ENCODE data around the gene DPM2.

DPM2 gene

GRCh38 chr9:127974001-127974768 is 36.5 kb upstream of the DPM2 start:
- peak overlapping the region; percentile 95 for H3K4me3 ChIP-seq (ENCODE audit: low read length)
- no peaks in the 10 kb centered on the region for H3K9me2 ChIP-seq (replicated peaks; ENCODE audit: control insufficient read depth, low read length)
- peaks cover 69% of the 10 kb centered on the region for H4K20me1 ChIP-seq (ENCODE audit: control insufficient read depth, insufficient read depth, low read depth, low read length)
- no peak for TF ChIP-seq CTCF (IDR thresholded peaks at IDR 0.05; ENCODE audit: low read depth, low read length, poor library complexity, severe bottlenecking)
- peaks cover 10% of the 10 kb centered on the region for H3F3A ChIP-seq (ENCODE audit: control insufficient read depth, insufficient read depth)
- H3K27me3 ChIP-seq (ENCODE audit: control insufficient read depth, low read length) = no peaks in the 10 kb centered on the region
- peak overlapping the region; percentile 92 for H3K4me2 ChIP-seq (ENCODE audit: low read length)
- no peaks in the 10 kb centered on the region for H3K9me3 ChIP-seq (ENCODE audit: control insufficient read depth, insufficient read depth, low read length)
- peak overlapping the region; percentile 83 for H3K27ac ChIP-seq (ENCODE audit: low read depth, low read length)
- peaks cover 88% of the 10 kb centered on the region for H3K4me1 ChIP-seq (ENCODE audit: control insufficient read depth, low read length)
- H3K36me3 ChIP-seq (ENCODE audit: control insufficient read depth, low read length) = peaks cover 93% of the 10 kb centered on the region
- peaks cover 100% of the 10 kb centered on the region for H3K79me2 ChIP-seq (ENCODE audit: control insufficient read depth, low read length)

- Histone ChIP-seq H3K27me3 (ENCODE audit: control insufficient read depth, low read length) (no peaks in the 10 kb centered on the region), H3K4me2 (ENCODE audit: low read length) (peak overlapping the region; percentile 92), H3K9me3 (ENCODE audit: control insufficient read depth, insufficient read depth, low read length) (no peaks in the 10 kb centered on the region)
These were observed 35.7 kb upstream of the DPM2 start for GRCh38 chr9:127973169-127974000.

GRCh38 chr9:127972236-127972871 is 34.7 kb upstream of the DPM2 start:
- H3K27me3 ChIP-seq (ENCODE audit: control insufficient read depth, low read length) = no peaks in the 10 kb centered on the region
- H4K20me1 ChIP-seq (ENCODE audit: control insufficient read depth, insufficient read depth, low read depth, low read length) = peaks cover 74% of the 10 kb centered on the region
- no peaks in the 10 kb centered on the region for H3K9me3 ChIP-seq (ENCODE audit: control insufficient read depth, insufficient read depth, low read length)
- peak overlapping the region; percentile 83 for H3K27ac ChIP-seq (ENCODE audit: low read depth, low read length)
- H3K9me2 ChIP-seq (replicated peaks; ENCODE audit: control insufficient read depth, low read length) = no peaks in the 10 kb centered on the region
- H3K4me3 ChIP-seq (ENCODE audit: low read length) = peak overlapping the region; percentile 95
- H3K36me3 ChIP-seq (ENCODE audit: control insufficient read depth, low read length) = peaks cover 86% of the 10 kb centered on the region
- peaks cover 100% of the 10 kb centered on the region for H3K4me1 ChIP-seq (ENCODE audit: control insufficient read depth, low read length)
- H3F3A ChIP-seq (ENCODE audit: control insufficient read depth, insufficient read depth) = peaks cover 10% of the 10 kb centered on the region
- peaks cover 100% of the 10 kb centered on the region for H3K79me2 ChIP-seq (ENCODE audit: control insufficient read depth, low read length)
- TF ChIP-seq EZH2phosphoT487 (IDR thresholded peaks at IDR 0.05; ENCODE audit: borderline replicate concordance, low read length) = no peak
- no peak for TF ChIP-seq CTCF (IDR thresholded peaks at IDR 0.05; ENCODE audit: low read depth, low read length, poor library complexity, severe bottlenecking)
- peak overlapping the region; percentile 92 for H3K4me2 ChIP-seq (ENCODE audit: low read length)

More at GRCh38 chr9:127973169-127974000, 35.7 kb upstream of the DPM2 start:
- H3K4me1 ChIP-seq (ENCODE audit: control insufficient read depth, low read length) = peaks cover 96% of the 10 kb centered on the region
- peak overlapping the region; percentile 95 for H3K4me3 ChIP-seq (ENCODE audit: low read length)
- no peak for TF ChIP-seq EZH2phosphoT487 (IDR thresholded peaks at IDR 0.05; ENCODE audit: borderline replicate concordance, low read length)
- TF ChIP-seq CTCF (IDR thresholded peaks at IDR 0.05; ENCODE audit: low read depth, low read length, poor library complexity, severe bottlenecking) = no peak
- no peaks in the 10 kb centered on the region for H3K9me2 ChIP-seq (replicated peaks; ENCODE audit: control insufficient read depth, low read length)
- peaks cover 10% of the 10 kb centered on the region for H3F3A ChIP-seq (ENCODE audit: control insufficient read depth, insufficient read depth)
- peaks cover 77% of the 10 kb centered on the region for H4K20me1 ChIP-seq (ENCODE audit: control insufficient read depth, insufficient read depth, low read depth, low read length)
- peak overlapping the region; percentile 83 for H3K27ac ChIP-seq (ENCODE audit: low read depth, low read length)
- H3K79me2 ChIP-seq (ENCODE audit: control insufficient read depth, low read length) = peaks cover 100% of the 10 kb centered on the region
- H3K36me3 ChIP-seq (ENCODE audit: control insufficient read depth, low read length) = peaks cover 93% of the 10 kb centered on the region

Data from DOHH2 (cell line).